Urinary bladder (tissue), 4 donors: ENCODE data around the gene RASAL2. TPM values are rescaled to one million over a fixed set of nuclear protein-coding genes. Genes with fewer than 3 reads are reported as not detected.
A peak's percentile ranks its signal among the peaks of the same experiment; 100 is the strongest.
"Not testable (repeated sequence)": the region's sequence is repeated elsewhere in the genome, so short reads cannot be mapped to it uniquely, and the experiment has no call there.

Source experiments
- DNase-seq: peaks from one replicate; pipeline ENCODE4 v3.0.0-alpha.2; 2015; ENCODE audit errors: extremely low spot score
- H3K27ac ChIP-seq: one replicate; pipeline ENCODE4 v1.5.1; 2013; ENCODE audit warnings: low read depth, mild to moderate bottlenecking, moderate library complexity
- H3K36me3 ChIP-seq: one replicate; pipeline ENCODE4 v1.6.1; 2013; ENCODE audit warnings: mild to moderate bottlenecking, moderate library complexity; ENCODE audit not compliant: insufficient read depth
- H3K4me1 ChIP-seq: one replicate; pipeline ENCODE4 v1.6.1; 2013; ENCODE audit warnings: mild to moderate bottlenecking, moderate library complexity; ENCODE audit not compliant: insufficient read depth
- H3K4me3 ChIP-seq: one replicate; pipeline ENCODE4 v1.5.1; 2013; ENCODE audit warnings: low read depth, low read length
- WGBS: extraction: QIAGEN DNeasy Blood & Tissue Kit; methylation state at CpG from one replicate; pipeline ENCODE4 v1.1.7; 2013; 5-methylcytosine and 5-hydroxymethylcytosine counted together
- polyA plus RNA-seq: library from polyadenylated mRNA; stranded (reverse); fragments of 200-250 nt; gene quantifications from one replicate; pipeline ENCODE4 v1.2.3, GENCODE V29; 2013
- total RNA-seq: library from RNA; depleted of rRNA; stranded (reverse); fragments of >200 nt; gene quantifications from one replicate; pipeline ENCODE4 v1.2.3, GENCODE V29; 2014
- donor health status: healthy with polysubstance abuse.
- donor health status: healthy.

RASAL2 gene
- total and polyA plus RNA-seq, 2 donors = 8.8 to 29.2 TPM

- H3K36me3 ChIP-seq, H3K4me1 ChIP-seq, H3K4me3 ChIP-seq, H3K27ac ChIP-seq, DNase-seq: not testable (repeated sequence)
- 97% methylated on average over 4 of the region's 4 CpGs for WGBS
Observed at GRCh38 chr1:178091454-178091853, 2.5 kb upstream of the RASAL2 start.

GRCh38 chr1:178091986-178092745, 1.7 kb upstream of the RASAL2 start:
- DNase-seq = no peak
- no peaks in the 10 kb centered on the region for H3K36me3 ChIP-seq
- H3K27ac ChIP-seq = peak overlapping the region; percentile 32
- H3K4me1 ChIP-seq = no peaks in the 10 kb centered on the region
- WGBS = 69% methylated on average over 3 of the region's 3 CpGs
- H3K4me3 ChIP-seq = no peak overlapping the region

- WGBS = 4% methylated on average over 11 of the region's 11 CpGs
- H3K4me1 ChIP-seq = no peaks in the 10 kb centered on the region
- no peak for DNase-seq
- peak overlapping the region; percentile 88 for H3K4me3 ChIP-seq
- H3K36me3 ChIP-seq = no peaks in the 10 kb centered on the region
- H3K27ac ChIP-seq = no peak overlapping the region
Observed at GRCh38 chr1:178092878-178093493, 918 bp upstream of the RASAL2 start.

GRCh38 chr1:178093494-178093950, 382 bp upstream of the RASAL2 start:
- Histone ChIP-seq H3K4me3 (peak overlapping the region; percentile 88), H3K4me1 (no peaks in the 10 kb centered on the region), H3K36me3 (no peaks in the 10 kb centered on the region), H3K27ac (peak overlapping the region; percentile 76)
- under 1% methylated on average over 42 of the region's 42 CpGs for WGBS
- peak; percentile 92 for DNase-seq

- DNase-seq = no peak
- Histone ChIP-seq H3K36me3 (no peaks in the 10 kb centered on the region), H3K4me1 (no peaks in the 10 kb centered on the region), H3K27ac (no peak overlapping the region), H3K4me3 (peak overlapping the region; percentile 88)
- 9% methylated on average over 11 of the region's 11 CpGs for whole genome bisulfite sequencing
Observed at GRCh38 chr1:178094739-178095645, 1.1 kb downstream of the RASAL2 start.

GRCh38 chr1:178096421-178096820, 2.5 kb downstream of the RASAL2 start:
- no peak overlapping the region for H3K27ac ChIP-seq
- 44% methylated on average over 3 of the region's 3 CpGs for WGBS
- H3K4me1 ChIP-seq = no peaks in the 10 kb centered on the region

GRCh38 chr1:178098262-178098661, 4.4 kb downstream of the RASAL2 start:
- 31% methylated on average over 3 of the region's 3 CpGs for WGBS
- H3K4me3 ChIP-seq = no peak overlapping the region
- H3K36me3 ChIP-seq = no peaks in the 10 kb centered on the region
- DNase-seq = no peak
- no peaks in the 10 kb centered on the region for H3K4me1 ChIP-seq
- no peak overlapping the region for H3K27ac ChIP-seq

More at GRCh38 chr1:178096421-178096820, 2.5 kb downstream of the RASAL2 start:
- H3K36me3 ChIP-seq = no peaks in the 10 kb centered on the region
- no peak overlapping the region for H3K4me3 ChIP-seq
- DNase-seq = no peak

- Histone ChIP-seq H3K36me3 (no peaks in the 10 kb centered on the region), H3K27ac (no peak overlapping the region), H3K4me1 (no peaks in the 10 kb centered on the region), H3K4me3 (no peak overlapping the region)
- no peak for DNase-seq
- WGBS = 56% methylated on average over 2 of the region's 2 CpGs
Observed at GRCh38 chr1:178101266-178101630, 7.3 kb downstream of the RASAL2 start.

GRCh38 chr1:178101654-178102053, 7.8 kb downstream of the RASAL2 start:
- no peak for DNase-seq

GRCh38 chr1:178102218-178102617, 8.3 kb downstream of the RASAL2 start:
- no peak overlapping the region for H3K27ac ChIP-seq

More at GRCh38 chr1:178101654-178102053, 7.8 kb downstream of the RASAL2 start:
- no peaks in the 10 kb centered on the region for H3K4me1 ChIP-seq
- no peak overlapping the region for H3K4me3 ChIP-seq
- no peak overlapping the region for H3K27ac ChIP-seq
- WGBS = 32% methylated on average over 1 of the region's 1 CpG
- H3K36me3 ChIP-seq = no peaks in the 10 kb centered on the region

GRCh38 chr1:178107823-178108222, 13.9 kb downstream of the RASAL2 start:
- WGBS = 83% methylated on average over 1 of the region's 1 CpG
- Histone ChIP-seq H3K4me3 (no peak overlapping the region), H3K36me3 (no peaks in the 10 kb centered on the region), H3K27ac (no peak overlapping the region), H3K4me1 (no peaks in the 10 kb centered on the region)
- DNase-seq = no peak

More at GRCh38 chr1:178102218-178102617, 8.3 kb downstream of the RASAL2 start:
- H3K4me3 ChIP-seq = no peak overlapping the region
- H3K36me3 ChIP-seq = no peaks in the 10 kb centered on the region
- DNase-seq = no peak
- WGBS = 94% methylated on average over 4 of the region's 4 CpGs
- no peaks in the 10 kb centered on the region for H3K4me1 ChIP-seq

- Histone ChIP-seq H3K4me3 (no peak overlapping the region), H3K36me3 (no peaks in the 10 kb centered on the region), H3K4me1 (no peaks in the 10 kb centered on the region), H3K27ac (no peak overlapping the region)
- 88% methylated on average over 5 of the region's 5 CpGs for WGBS
- DNase-seq = no peak
Observed at GRCh38 chr1:178109348-178110143, 15.6 kb downstream of the RASAL2 start.

- Histone ChIP-seq H3K4me3 (no peak overlapping the region), H3K4me1 (no peaks in the 10 kb centered on the region), H3K36me3 (no peaks in the 10 kb centered on the region), H3K27ac (no peak overlapping the region)
- DNase-seq = no peak
Observed at GRCh38 chr1:178115260-178115659, 21.4 kb downstream of the RASAL2 start.
